HG02588 (cell line): ENCODE results near the gene GMEB2.
"Not testable (repeated sequence)": the region's sequence is repeated elsewhere in the genome, so short reads cannot be mapped to it uniquely, and the experiment has no call there.

Experiments used
- ATAC-seq: cut with Tn5 transposase; IDR thresholded peaks from one replicate; pipeline ENCODE4 v1.9.1; 2021; ENCODE audit warnings: mild to moderate bottlenecking, moderate library complexity; ENCODE audit not compliant: unreplicated experiment

Gene GMEB2

GRCh38 chr20:63626424-63627128, at the start of gene GMEB2:
Gene GMEB2, minus strand, starts transcription at chr20:63627101. Its CDS starts 7,704 bp downstream, at chr20:63619397.
- ATAC-seq, result peak; percentile 45

DNA sequence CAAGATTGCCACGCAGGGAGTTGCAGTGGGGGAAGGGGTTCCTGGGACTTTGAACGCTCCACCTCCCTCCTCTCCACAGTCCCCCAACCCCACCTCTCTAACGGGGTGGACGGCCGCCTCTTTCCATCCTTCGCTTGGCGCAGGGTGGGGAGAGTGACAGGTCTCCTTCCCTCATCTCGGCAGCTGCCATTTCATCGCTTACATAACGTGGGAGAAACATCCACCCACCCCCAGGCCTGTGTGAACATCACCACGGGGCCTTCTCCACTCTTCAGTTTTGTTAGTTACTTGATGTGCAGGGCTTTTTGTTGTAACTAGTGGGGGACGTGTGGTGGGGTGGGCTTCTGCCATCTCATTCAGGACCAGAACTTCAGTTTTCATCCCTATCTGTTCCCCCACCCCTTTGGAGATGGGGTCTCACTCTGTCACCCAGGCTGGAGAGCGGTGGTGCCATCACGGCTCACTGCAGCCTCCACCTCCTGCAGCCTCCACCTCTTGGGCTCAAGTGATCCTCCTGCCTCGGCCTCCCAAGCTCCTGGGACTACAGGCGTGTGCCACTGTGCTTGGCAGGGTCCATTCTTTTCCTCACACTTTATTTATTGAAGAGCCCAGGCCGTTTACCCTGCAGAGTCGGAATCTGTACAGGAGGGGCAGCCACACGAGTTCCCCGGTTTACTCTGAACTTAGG, 48.9 kb upstream of the GMEB2 start:
- no peak for ATAC-seq

- ATAC-seq, result no peak
Observed at GRCh38 chr20:63673951-63674350, 47.0 kb upstream of the GMEB2 start.

DNA sequence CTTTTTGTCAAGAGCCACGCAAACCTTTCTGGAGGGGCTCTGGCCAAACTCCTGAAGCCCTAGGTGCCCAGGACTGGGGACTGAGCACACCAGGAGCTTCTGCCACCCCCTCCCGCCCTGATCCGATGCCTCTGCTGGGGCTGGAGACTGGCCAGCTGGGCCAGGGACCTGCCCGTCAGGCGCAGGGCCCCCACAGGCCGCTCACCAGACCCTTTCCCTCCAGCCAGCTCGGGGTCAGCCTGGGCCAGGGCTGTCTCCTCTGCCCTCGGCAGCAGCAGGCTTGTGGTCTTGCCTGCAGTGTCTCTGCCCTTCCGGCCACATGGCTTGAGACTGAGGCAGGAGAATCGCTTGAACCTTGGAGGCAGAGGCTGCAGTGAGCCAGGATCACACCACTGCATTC, 45.8 kb upstream of the GMEB2 start:
- no peak for ATAC-seq

DNA sequence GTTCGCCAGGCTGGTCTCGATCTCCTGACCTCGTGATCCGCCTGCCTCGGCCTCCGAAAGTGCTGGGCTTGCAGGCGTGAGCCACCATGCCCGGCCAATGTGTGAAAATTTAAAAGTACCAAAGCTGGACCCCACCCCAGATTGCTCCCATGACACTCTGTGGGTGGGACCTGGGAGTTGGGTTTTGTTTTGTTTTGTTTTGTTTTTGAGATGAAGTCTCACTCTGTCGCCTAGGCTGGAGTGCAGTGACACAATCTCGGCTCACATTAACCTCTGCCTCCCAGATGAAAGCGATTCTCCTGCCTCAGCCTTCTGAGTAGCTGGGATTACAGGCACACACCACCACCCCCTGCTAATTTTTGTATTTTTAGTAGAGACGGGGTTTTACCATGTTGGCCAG, 44.8 kb upstream of the GMEB2 start:
- not testable (repeated sequence) for ATAC-seq

- no peak for ATAC-seq
Observed at GRCh38 chr20:63668351-63668750, 41.5 kb upstream of the GMEB2 start.

DNA sequence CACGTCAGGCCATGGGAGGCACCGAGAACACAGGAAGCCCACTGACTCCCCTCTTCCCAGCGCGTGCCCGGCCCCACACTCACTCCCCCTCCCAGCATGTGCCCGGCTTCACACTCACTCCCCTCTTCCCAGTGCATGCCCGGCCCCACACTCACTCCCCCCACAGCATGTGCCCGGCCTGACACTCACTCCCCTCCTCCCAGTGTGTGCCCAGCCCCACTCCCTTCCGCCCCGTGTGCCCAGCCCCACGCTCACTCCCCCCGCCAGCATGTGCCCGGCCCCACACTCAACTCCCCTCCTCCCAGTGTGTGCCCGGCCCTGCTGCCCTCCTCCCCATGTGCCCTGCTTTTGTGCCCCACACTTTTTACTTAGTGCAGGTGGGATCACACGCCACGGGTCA, 41.0 kb upstream of the GMEB2 start:
- no peak for ATAC-seq

- ATAC-seq, result no peak
Observed at GRCh38 chr20:63665708-63666107, 38.8 kb upstream of the GMEB2 start.

DNA sequence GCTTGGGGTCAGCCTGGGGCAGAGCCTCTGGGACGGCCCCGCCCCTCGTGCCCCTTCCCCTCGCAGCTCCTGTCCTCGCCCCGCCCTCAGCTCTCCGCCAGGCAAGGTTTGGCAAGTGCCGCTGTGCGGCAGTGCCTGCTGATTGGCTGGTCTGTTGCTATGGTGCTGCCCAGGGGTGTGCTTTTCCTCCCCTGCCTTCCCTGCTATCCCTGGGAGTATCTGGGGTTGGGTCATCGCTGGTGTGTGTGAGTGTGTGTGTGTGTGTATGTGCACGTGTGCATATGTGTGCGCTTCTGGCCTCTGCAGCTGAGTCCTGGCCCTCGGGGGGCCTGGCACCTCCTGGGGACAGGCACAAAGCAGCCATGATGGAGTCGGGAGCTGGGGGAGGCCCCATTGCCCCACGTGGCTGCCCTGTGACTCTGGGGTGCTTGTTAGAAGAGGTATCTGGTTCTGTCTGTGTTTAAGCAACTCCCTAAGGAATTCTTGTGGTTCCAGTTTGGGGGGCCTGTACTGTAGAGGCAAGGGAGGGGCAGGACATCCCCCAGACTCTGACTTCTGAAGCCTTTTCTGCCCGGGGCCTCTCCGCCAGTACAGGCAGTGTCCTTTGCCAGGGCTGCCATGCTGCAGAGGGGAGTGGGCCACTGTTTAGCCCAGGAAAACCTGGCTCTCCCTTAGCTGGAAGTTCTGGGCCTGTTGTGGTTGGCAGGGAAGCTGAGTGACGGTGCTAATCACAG, 38.1 kb upstream of the GMEB2 start:
- no peak for ATAC-seq

GRCh38 chr20:63664143-63664851, 37.4 kb upstream of the GMEB2 start:
- ATAC-seq, result no peak

DNA sequence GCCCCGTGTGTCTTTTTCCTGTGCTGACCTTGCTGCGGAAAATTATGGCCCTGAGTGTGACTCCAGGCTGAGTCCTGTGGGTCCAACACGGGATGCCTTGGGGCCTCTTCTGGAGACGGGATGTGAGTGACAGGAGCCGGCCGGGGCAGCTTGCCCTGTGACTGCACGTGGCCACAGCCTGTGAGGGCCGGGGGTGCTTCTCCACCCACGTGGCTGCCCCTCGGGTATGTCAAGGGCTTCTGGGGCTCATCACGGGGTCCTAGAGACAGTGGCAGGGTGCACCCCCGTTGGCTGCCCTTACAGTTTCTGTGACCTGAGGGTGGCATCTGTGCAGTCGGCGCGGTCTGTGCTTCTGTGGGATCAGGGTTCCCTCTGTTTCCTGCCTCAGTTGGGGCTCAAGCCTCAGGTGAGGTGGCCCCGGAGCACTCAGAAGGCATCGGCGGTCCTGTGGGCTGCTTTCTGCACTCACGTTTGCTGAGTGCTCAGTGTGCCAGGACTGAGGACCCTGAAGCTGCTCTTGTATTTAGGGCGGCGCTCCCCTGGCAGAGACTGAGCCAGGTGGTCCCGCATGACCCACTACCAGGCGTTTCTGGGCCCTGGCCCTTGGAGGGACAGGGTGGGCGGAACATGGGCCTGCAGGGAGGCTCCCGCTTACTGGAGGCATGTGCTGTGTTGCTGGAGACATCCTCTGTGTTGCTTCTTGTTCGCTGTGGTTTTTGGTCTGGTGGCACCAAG, 36.6 kb upstream of the GMEB2 start:
- ATAC-seq, result no peak

DNA sequence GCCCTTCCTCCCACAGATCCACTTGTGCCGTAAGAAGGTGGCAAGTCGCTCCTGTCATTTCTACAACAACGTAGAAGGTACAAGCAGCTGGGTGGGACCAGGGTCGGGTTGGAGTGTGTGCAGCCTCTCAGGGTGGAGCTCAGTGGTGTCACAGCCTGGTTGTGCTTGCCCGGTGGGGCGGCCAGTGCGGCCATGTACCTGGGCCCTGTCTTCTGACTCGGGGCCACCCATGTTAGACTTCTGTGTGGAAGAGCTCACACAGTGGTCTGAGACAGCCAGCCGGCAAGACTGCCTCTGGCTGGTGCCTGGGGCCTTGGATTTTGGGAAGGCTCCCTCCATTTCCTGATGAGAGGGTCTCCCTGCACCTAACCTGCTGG, 35.9 kb upstream of the GMEB2 start:
- no peak for ATAC-seq

- ATAC-seq, result no peak
Observed at GRCh38 chr20:63661959-63662812, 35.3 kb upstream of the GMEB2 start.

GRCh38 chr20:63661108-63661507, 34.2 kb upstream of the GMEB2 start:
- ATAC-seq, result no peak

DNA sequence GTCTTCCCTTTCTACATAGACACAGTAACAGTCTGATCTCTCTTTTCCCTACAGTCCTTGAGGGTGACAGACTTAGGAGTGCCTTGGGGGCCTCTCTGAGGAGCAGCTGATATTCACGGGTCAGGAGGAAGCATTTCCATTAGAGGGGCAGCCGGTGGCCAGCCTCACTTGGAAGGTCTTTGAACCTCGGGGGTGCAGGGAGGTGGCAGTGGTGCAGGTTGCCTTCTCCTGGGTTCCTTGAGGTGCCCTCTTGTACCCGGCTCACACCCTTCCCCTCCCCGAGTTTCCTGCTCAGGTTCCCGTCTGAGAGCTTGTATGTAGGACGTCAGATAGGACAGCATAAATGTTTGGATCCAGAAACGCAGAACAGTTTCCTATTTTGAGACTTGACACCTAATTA, 33.7 kb upstream of the GMEB2 start:
- no peak for ATAC-seq

- not testable (repeated sequence) for ATAC-seq
Observed at GRCh38 chr20:63660174-63660573, 33.3 kb upstream of the GMEB2 start.

DNA sequence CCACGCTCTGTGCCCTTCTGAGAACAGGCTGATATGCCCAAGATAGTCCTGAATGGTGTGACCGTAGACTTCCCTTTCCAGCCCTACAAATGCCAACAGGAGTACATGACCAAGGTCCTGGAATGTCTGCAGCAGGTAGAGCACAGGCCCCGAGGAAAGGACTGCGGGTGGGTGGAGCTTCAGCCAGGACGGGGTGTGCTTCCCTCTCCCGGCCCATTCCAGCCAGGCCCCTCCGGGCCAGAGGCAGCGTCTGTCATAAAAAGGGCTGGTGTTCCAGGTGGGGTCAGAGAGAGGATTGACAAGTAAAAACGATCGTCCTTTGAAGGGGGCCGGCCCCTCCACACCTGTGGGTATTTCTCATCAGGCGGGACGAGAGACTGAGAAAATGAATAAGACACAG, 32.5 kb upstream of the GMEB2 start:
- ATAC-seq, result no peak

- peak; percentile 23 for ATAC-seq
Observed at GRCh38 chr20:63658749-63659187, 31.9 kb upstream of the GMEB2 start.

GRCh38 chr20:63657937-63658748, 31.2 kb upstream of the GMEB2 start, which contains the start of gene RTEL1:
Gene RTEL1, plus strand, starts transcription at chr20:63658312. Its CDS starts 1,091 bp downstream, at chr20:63659403.
- peak; percentile 77 for ATAC-seq
